OCI-LY1 (cell line): Measurements from ENCODE around the gene SZT2.

Source experiments
- CTCF ChIP-seq: fragments of 200-600 bp; sonication (generic), shearing (Covaris generic); IDR thresholded peaks from 2 replicates; pipeline ENCODE4 v1.5.1; 2017; ENCODE audit warnings: mild to moderate bottlenecking, antibody characterized with exemption, low read length, moderate library complexity, mixed read lengths
- EZH2 ChIP-seq: fragments of 200-600 bp; sonication (generic), shearing (Covaris generic); IDR thresholded peaks from 2 replicates; pipeline ENCODE4 v1.8.0; 2017; ENCODE audit warnings: borderline replicate concordance, mixed run types, mild to moderate bottlenecking, antibody characterized with exemption, low read length, moderate library complexity, mixed read lengths

- TF ChIP-seq CTCF (no peak), EZH2 (no peak)
These were observed 23.5 kb upstream of the SZT2 start for GRCh38 chr1:43366179-43366578.
